GM21723 (cell line): Measurements from ENCODE around the gene PHKA1.
A peak's percentile ranks its signal among the peaks of the same experiment; 100 is the strongest.
"Not testable (repeated sequence)": the region's sequence is repeated elsewhere in the genome, so short reads cannot be mapped to it uniquely, and the experiment has no call there.

Experiments
- ATAC-seq: cut with Tn5 transposase; IDR thresholded peaks from one replicate; pipeline ENCODE4 v1.9.1; 2021; ENCODE audit warnings: mild to moderate bottlenecking, moderate library complexity; ENCODE audit not compliant: unreplicated experiment

PHKA1 gene

DNA sequence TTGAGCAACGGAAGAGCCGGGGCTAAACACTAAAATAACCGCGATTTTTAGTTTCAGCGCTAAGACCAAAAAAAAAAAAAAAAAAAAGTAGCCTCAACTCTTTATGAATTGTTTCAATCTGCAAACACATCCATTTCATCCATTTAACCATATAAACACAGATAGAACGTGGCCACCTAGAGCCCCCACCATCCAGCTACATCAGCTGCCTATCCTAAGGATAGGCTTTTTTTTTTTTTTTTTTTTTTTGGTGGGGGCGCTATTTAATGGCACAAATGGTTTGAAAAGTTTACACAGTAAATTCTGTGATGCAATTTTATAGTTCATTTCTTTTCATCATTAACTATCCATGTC is 141.0 kb downstream of the PHKA1 start:
- ATAC-seq, result peak; percentile 27

DNA sequence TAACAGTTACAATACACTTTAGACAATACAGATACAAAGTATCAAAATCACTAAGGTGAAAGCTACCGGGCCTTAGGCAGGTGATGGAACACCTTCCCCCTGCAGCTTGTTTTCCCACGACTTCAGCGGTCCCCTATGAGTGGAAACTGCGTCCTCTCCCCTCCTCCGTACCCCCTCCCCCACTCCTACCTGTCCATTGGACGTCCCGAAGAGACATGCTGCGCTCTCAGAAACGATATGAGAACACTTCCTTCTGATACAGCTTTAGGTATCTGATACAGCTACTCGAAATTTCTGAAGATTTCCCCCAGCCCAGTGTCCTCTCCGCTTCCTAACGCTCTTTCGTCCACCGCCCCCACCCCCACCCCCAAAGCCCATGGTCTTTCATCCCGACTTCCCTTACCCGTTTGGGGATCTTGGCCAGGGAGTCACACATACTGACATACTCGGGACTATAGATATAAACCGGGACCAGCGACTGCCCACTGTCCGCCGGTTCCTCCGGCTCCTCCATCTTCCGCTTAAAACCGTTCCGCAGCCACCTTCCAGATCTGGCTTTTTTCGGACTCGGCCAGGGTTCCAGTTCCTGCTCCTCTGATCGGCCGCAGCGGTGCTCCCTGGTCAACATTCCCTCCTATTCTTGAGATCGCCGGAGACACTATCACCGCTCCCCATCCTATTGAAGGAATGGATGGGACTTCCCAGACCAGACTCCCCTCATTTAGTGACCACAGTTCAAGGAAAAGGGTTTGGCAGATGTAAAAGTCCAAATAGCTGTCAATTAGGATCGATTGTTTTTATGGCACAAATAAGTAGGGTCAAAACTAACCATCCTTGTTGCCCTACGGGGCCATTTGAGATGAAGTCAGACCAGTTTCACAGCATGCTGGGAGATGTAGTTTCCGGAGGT is 141.6 kb downstream of the PHKA1 start, which contains the start of gene HDAC8:
Gene HDAC8, minus strand, starts transcription at position 596 of the 910 bp plus-strand sequence. Its CDS starts 82 bp downstream, at position 514.
- ATAC-seq, result peak; percentile 98

DNA sequence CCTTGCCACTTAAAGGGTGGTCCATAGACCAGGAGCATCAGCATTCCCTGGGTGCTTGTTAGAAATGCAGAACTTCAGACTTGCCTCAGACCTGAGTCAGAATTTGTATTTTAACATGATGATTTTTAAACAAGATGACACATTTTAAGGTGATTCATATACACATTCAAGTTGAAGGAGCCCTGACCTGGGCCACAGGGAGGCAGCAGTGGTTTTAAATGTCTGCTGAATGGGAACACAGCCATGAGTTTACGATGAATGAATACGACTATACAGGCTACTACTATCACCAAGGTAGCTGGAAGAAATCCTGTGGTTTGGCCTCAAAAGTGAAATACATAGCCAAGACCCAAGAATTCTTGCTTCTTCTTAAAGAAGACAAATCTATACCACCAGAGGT is 144.3 kb downstream of the PHKA1 start:
- ATAC-seq, result no peak

DNA sequence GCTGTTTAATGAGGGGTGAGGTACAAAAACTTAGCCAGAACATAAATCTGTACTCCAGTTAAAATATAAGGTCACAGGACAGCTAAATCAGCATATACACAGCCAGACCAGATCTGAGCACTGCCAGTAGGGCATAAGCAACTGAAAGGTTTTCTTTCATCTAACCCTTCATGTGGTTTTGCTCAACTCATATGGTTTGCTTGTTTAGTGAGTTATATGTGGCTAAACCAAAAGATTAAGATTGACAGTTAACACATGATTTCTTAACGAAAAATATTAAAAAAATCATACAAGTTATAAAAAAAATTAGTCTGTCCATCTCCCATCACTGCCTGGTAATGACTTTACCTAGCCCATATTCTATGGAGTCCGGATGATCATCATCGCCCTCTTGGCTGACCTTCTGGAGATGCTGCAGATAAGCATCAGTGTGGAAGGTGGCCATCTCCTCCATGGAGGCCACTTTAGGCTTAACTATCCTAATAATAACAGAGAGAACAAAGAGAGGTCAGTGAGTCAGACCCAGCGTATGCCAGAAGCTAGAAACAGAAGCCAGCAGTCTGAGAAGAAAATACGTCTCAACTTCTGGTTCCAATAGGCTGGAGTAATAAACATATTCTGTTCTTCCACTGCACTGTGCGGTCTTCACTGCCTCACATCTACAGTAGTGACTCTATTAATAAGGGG is 145.6 kb downstream of the PHKA1 start:
- ATAC-seq, result no peak

DNA sequence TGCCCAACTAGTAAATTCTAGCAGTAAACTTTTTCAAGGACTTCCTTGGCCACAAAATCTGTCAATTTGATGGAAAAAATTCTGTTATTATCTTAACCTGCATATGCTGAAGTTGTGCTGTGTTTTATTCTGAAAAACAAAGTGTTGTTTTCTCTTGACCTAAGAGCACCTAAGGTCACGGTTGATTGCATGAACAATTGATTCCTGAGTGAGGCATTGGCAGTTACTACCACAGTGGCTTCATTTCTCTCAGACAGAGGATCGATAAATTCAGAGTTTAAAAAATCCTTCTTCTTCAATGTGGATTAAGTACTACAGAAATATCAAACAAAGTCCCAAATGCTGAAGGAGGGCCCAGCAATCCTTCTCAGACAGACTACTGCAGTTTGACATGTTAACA is 147.7 kb downstream of the PHKA1 start:
- ATAC-seq, result no peak

DNA sequence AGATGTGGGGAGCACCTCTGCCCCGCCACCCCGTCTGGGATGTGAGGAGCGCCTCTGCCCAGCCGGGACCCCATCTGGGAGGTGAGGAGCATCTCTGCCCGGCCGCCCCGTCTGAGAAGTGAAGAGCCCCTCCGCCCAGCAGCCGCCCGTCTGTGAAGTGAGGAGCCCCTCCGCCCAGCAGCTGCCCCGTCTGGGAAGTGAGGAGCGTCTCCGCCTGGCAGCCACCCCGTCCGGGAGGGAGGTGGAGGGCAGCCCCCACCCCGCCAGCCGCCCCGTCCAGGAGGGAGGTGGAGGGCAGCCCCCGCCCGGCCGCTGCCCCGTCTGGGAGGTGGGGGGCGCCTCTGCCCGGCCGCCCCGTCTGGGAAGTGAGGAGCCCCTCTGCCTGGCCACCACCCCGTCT is 154.5 kb downstream of the PHKA1 start:
- ATAC-seq, result not testable (repeated sequence)

DNA sequence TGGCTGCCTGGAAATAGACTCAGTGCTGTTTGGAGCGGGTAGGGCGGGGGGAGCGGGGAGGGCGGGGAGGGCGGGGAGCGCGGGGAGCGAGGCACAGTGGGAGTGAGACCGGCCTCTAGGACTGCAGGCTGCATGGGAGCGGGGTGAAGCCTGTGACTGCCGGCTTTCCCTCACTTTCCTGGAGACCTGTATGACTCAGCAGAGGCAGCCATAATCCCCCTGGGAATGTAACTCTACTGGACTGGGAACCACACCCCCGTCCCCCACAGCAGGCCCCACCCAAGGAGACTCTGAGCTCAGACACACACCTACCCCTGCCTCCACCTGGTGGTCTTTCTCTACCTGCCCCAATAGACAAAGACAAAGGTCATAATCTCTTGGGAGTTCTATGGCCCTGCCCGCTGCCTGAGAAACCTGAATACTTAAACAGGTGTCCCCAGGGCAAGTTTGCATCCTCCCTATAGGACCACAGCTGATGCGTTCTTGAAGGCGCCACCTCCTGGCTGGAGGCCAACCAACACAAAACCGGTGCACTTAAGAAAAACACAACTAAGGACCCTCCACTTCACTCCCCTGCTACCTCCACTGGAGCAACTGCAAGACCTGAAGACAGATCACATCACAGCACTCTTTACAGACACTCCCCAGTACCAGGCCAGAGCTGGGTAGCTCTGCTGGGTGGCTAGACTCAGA is 159.5 kb downstream of the PHKA1 start:
- no peak for ATAC-seq

DNA sequence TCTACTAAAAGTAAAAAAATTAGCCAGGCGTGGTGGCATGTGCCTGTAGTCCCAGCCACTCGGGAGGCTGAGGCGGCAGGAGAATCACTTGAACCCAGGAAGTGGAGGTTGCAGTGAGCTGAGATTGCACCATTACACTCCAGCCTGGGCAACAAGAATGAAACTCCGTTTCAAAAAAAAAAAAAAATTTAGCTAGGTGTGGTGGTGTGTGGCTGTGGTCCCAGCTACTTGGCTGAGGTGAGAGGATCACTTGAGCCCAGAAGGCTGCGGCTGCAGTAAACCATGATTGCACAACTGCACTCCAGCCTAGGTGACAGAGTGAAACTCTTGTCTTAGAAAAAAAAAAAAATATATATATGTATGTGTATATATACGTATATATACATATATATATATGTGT is 161.7 kb downstream of the PHKA1 start:
- ATAC-seq, result not testable (repeated sequence)

DNA sequence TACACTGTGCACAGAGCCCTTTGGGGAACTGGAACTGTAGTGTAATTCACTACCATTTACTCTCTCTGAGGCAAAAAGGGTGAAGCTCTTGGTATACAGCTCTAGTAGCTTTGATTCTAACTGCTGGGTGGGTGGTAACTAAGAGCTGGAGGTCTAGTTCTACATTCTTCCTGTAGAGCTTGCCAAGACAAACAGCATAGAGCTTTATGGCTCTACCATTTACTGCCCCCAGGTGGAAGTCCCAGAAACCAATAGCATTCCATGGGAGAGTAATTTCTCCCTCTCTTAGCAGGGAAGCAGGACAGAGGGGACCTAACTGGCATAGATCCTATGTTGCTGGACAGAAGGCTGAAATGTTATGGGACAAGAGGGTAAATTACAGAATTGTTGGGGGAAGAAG is 168.1 kb downstream of the PHKA1 start:
- no peak for ATAC-seq

DNA sequence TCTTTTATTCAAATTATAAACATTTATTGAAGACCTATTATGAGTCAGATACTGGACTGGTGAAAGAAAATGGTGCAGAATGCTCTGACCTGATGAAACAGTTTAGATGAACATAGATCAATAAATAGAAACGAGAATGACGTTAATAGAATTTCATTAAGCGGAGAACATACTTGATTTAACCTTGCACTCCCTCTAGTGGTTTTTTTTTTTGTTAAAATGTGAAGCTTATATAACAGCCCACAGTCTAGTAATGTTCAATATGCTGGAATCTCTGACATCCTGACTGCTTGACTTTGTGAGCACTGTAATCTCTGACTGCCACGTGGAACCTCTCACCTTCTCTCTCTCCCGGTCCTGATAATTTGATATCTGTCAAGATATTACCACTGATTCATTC is 173.8 kb downstream of the PHKA1 start:
- no peak for ATAC-seq

DNA sequence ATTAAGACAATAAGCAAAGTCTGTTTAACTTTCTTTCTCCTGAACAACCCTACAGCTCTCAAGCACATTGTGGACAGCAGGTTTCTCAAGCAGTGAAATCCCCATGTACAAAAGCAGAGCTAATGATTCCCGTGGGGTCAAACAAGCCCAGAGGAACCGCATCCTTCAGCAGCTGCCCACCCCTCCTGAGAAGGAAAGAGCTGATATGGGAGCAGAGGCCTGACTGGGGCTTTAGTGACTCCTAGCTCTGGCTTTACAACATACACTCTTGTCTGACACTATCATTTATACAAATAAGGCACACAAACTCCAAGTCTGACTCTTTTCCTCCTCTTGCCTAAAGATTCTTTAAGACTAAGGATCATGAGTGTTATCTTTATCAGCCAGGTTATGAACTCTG is 174.3 kb downstream of the PHKA1 start:
- ATAC-seq, result no peak

DNA sequence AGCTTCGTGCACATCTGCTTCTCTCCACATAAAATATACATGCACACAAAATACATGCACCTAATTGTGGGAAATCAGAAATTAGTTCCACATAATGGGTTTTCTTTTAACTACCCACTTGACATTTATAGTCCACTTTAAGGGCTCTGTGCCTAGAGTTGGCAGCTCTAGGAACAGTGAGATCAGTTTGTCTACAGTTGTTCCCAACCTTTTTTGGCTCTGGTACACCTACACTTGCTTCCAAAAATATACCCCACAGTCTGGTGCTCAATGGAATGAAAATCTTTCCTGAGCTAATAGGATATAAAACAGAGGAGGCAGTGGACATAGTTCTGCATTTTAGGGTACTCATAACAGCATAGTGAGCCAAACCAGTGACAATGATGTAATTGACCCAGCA is 177.6 kb downstream of the PHKA1 start:
- ATAC-seq, result no peak

DNA sequence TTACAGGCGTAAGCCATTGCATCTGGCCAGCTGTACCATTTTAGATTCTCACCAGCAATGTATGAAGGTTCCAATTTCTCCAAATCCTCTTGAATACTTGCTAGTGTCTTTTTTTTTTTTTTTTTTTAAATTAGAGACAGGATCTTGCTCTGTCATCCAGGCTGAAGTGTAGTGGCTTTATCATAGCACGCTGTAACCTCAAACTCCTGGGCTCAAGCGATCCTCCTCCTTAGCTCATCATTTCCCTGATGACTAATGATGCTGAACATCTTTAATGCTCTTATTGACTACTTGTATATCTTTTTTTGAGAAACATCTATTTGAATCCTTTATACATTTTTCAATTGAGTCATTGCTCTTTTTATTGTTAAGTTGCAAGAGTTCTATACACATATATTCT is 181.7 kb downstream of the PHKA1 start:
- ATAC-seq, result no peak
